ENCODE data around the gene ST3GAL4.
"Not testable (repeated sequence)": the region's sequence is repeated elsewhere in the genome, so short reads cannot be mapped to it uniquely, and the experiment has no call there.

DNA sequence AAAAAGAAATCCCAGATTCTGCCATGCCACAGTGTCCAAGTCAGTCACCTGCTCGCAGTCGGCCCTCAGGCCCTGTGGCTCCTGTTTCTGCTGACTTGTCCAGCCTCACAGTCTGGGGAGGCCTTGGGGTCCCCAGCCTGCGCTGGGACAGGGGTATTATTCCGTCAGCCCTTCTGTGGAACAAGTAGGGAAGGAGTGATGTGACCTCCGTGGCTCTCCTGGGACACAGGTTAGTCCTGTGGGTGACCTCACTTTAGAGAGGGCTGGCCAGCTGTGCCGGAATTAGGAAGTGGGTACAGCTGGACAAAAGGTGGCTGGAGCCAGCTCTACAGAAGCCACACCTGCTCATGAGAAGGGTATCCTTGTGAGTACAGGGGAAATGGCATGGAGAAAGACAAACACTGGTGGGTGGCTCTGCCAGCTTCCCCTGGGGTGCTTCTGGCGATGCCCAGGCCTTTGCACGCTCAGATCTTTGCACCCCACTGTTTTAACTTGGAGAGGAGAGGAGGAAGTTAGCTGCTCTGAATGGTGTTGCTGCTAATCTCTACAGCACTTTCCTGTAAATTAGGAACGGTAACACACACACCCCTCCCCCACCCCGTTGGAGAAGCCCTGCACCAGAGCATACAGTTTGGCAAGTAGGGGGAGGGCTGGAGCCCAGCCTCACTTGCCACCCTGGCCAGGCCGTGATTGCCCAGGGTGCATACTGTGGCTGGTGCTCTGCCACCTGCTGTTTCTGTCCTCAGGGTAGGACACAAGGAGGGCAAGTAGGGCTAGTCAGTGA lies 13.0 kb downstream of the ST3GAL4 start:
- not testable (repeated sequence) for TF ChIP-seq EP300 (IDR thresholded peaks at IDR 0.05; ENCODE audit: borderline replicate concordance in 1 of 2, control insufficient read depth in 1 of 2, low read depth in 2 of 2, low read length in 2 of 2); GABPA (IDR thresholded peaks at IDR 0.05; ENCODE audit: low read depth); FOXM1 (IDR thresholded peaks at IDR 0.05; ENCODE audit: low read depth, low read length); NR2C2 (IDR thresholded peaks at IDR 0.05; ENCODE audit: borderline replicate concordance, control insufficient read depth, insufficient read length, low read depth); IKZF1 (conservative IDR thresholded peaks at IDR 0.05); POLR2A (IDR thresholded peaks at IDR 0.05; ENCODE audit: low read depth, low read length); SIX5 (IDR thresholded peaks at IDR 0.05; ENCODE audit: low read depth, low read length, severe bottlenecking); CBFB (IDR thresholded peaks at IDR 0.05; ENCODE audit: low read depth)
- TF ChIP-seq, protein P1, sequence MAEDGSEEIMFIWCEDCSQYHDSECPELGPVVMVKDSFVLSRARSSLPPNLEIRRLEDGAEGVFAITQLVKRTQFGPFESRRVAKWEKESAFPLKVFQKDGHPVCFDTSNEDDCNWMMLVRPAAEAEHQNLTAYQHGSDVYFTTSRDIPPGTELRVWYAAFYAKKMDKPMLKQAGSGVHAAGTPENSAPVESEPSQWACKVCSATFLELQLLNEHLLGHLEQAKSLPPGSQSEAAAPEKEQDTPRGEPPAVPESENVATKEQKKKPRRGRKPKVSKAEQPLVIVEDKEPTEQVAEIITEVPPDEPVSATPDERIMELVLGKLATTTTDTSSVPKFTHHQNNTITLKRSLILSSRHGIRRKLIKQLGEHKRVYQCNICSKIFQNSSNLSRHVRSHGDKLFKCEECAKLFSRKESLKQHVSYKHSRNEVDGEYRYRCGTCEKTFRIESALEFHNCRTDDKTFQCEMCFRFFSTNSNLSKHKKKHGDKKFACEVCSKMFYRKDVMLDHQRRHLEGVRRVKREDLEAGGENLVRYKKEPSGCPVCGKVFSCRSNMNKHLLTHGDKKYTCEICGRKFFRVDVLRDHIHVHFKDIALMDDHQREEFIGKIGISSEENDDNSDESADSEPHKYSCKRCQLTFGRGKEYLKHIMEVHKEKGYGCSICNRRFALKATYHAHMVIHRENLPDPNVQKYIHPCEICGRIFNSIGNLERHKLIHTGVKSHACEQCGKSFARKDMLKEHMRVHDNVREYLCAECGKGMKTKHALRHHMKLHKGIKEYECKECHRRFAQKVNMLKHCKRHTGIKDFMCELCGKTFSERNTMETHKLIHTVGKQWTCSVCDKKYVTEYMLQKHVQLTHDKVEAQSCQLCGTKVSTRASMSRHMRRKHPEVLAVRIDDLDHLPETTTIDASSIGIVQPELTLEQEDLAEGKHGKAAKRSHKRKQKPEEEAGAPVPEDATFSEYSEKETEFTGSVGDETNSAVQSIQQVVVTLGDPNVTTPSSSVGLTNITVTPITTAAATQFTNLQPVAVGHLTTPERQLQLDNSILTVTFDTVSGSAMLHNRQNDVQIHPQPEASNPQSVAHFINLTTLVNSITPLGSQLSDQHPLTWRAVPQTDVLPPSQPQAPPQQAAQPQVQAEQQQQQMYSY (CRISPR knock-in tag; IDR thresholded peaks at IDR 0.05), result not testable (repeated sequence)
- TF ChIP-seq, protein P2, sequence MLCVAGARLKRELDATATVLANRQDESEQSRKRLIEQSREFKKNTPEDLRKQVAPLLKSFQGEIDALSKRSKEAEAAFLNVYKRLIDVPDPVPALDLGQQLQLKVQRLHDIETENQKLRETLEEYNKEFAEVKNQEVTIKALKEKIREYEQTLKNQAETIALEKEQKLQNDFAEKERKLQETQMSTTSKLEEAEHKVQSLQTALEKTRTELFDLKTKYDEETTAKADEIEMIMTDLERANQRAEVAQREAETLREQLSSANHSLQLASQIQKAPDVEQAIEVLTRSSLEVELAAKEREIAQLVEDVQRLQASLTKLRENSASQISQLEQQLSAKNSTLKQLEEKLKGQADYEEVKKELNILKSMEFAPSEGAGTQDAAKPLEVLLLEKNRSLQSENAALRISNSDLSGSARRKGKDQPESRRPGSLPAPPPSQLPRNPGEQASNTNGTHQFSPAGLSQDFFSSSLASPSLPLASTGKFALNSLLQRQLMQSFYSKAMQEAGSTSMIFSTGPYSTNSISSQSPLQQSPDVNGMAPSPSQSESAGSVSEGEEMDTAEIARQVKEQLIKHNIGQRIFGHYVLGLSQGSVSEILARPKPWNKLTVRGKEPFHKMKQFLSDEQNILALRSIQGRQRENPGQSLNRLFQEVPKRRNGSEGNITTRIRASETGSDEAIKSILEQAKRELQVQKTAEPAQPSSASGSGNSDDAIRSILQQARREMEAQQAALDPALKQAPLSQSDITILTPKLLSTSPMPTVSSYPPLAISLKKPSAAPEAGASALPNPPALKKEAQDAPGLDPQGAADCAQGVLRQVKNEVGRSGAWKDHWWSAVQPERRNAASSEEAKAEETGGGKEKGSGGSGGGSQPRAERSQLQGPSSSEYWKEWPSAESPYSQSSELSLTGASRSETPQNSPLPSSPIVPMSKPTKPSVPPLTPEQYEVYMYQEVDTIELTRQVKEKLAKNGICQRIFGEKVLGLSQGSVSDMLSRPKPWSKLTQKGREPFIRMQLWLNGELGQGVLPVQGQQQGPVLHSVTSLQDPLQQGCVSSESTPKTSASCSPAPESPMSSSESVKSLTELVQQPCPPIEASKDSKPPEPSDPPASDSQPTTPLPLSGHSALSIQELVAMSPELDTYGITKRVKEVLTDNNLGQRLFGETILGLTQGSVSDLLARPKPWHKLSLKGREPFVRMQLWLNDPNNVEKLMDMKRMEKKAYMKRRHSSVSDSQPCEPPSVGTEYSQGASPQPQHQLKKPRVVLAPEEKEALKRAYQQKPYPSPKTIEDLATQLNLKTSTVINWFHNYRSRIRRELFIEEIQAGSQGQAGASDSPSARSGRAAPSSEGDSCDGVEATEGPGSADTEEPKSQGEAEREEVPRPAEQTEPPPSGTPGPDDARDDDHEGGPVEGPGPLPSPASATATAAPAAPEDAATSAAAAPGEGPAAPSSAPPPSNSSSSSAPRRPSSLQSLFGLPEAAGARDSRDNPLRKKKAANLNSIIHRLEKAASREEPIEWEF (IDR thresholded peaks at IDR 0.05; ENCODE audit: insufficient replicate concordance, low read depth, low read length), result not testable (repeated sequence)
- TF ChIP-seq, protein P3, sequence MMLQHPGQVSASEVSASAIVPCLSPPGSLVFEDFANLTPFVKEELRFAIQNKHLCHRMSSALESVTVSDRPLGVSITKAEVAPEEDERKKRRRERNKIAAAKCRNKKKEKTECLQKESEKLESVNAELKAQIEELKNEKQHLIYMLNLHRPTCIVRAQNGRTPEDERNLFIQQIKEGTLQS (IDR thresholded peaks at IDR 0.05; ENCODE audit: borderline replicate concordance, extremely low read depth, low read depth, low read length), result not testable (repeated sequence)
- TF ChIP-seq, protein P4, sequence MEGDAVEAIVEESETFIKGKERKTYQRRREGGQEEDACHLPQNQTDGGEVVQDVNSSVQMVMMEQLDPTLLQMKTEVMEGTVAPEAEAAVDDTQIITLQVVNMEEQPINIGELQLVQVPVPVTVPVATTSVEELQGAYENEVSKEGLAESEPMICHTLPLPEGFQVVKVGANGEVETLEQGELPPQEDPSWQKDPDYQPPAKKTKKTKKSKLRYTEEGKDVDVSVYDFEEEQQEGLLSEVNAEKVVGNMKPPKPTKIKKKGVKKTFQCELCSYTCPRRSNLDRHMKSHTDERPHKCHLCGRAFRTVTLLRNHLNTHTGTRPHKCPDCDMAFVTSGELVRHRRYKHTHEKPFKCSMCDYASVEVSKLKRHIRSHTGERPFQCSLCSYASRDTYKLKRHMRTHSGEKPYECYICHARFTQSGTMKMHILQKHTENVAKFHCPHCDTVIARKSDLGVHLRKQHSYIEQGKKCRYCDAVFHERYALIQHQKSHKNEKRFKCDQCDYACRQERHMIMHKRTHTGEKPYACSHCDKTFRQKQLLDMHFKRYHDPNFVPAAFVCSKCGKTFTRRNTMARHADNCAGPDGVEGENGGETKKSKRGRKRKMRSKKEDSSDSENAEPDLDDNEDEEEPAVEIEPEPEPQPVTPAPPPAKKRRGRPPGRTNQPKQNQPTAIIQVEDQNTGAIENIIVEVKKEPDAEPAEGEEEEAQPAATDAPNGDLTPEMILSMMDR (IDR thresholded peaks at IDR 0.05 in 2 of 3, conservative IDR thresholded peaks at IDR 0.05 in 1 of 3; ENCODE audit: control insufficient read depth in 2 of 3, extremely low read depth in 1 of 3, insufficient read depth in 1 of 3, low read depth in 3 of 3, low read length in 3 of 3), result not testable (repeated sequence)
- TF ChIP-seq, protein P5, sequence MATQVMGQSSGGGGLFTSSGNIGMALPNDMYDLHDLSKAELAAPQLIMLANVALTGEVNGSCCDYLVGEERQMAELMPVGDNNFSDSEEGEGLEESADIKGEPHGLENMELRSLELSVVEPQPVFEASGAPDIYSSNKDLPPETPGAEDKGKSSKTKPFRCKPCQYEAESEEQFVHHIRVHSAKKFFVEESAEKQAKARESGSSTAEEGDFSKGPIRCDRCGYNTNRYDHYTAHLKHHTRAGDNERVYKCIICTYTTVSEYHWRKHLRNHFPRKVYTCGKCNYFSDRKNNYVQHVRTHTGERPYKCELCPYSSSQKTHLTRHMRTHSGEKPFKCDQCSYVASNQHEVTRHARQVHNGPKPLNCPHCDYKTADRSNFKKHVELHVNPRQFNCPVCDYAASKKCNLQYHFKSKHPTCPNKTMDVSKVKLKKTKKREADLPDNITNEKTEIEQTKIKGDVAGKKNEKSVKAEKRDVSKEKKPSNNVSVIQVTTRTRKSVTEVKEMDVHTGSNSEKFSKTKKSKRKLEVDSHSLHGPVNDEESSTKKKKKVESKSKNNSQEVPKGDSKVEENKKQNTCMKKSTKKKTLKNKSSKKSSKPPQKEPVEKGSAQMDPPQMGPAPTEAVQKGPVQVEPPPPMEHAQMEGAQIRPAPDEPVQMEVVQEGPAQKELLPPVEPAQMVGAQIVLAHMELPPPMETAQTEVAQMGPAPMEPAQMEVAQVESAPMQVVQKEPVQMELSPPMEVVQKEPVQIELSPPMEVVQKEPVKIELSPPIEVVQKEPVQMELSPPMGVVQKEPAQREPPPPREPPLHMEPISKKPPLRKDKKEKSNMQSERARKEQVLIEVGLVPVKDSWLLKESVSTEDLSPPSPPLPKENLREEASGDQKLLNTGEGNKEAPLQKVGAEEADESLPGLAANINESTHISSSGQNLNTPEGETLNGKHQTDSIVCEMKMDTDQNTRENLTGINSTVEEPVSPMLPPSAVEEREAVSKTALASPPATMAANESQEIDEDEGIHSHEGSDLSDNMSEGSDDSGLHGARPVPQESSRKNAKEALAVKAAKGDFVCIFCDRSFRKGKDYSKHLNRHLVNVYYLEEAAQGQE (IDR thresholded peaks at IDR 0.05; ENCODE audit: low read depth, low read length), result not testable (repeated sequence)

Measured in GM12878 (cell line).